UCSD-AML1 (cell line): ENCODE measurements around the gene CLEC9A.
"Not testable (repeated sequence)": the region's sequence is repeated elsewhere in the genome, so short reads cannot be mapped to it uniquely, and the experiment has no call there.

Experiments used
- DNase-seq: peaks from one replicate; lab custom pipeline; 2025; ENCODE audit not compliant: unreplicated experiment; lab: John Stamatoyannopoulos, UW

CLEC9A gene

DNA sequence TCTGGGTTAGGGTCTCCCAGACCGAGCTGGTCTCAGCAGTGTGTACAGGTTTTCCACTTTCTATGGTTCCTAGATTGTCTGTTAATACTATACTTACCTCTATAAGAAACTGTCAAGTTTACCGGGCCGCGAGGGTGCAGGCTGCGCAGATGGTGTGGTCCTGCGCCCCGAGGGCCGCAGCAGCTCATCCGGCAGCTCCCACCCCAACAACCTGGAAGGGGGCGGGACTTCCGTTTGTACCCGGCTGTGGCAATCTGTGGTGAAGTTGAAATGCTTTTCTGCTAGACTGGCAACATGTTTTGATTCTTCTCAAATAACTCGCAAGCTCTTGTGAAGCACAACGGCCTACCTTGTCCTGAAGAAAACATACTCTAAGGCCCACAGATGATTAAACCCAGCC lies at the start of gene CLEC9A:
TSS of gene CLEC9A (plus strand) at position 237 of the 400 bp plus-strand sequence. CDS start 22,006 bp downstream, outside the sequence.
- DNase-seq = no peak

- no peak for DNase-seq
Observed at GRCh38 chr12:9991876-9992275, 38.6 kb upstream of the CLEC9A start.

DNA sequence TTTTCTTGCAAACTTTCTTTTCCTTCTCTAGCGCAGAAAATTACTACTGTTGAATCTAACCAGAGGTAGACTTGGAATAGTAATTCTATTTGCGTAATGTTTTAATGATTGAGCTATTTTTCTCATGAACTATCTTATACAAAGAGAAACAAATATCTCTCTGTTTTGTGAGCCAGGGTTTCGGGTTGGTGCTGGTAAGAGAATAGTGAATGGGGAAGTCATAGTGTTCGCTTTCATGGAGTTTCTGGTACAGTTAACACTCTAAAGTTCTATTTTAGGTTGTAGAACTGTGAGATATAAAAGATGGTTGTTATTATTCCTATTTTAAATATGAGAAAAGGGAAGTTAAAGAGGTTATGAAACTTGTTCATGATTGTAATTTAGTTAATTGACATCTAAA lies 38.2 kb upstream of the CLEC9A start:
- no peak for DNase-seq

- no peak for DNase-seq
Observed at GRCh38 chr12:9999016-9999415, 31.5 kb upstream of the CLEC9A start, which contains the start of gene CLEC1B. TSS of gene CLEC1B (minus strand) at chr12:9999121. CDS start at chr12:9999100, 21 bp downstream.

- no peak for DNase-seq
Observed at GRCh38 chr12:10001171-10001776, 29.2 kb upstream of the CLEC9A start.

DNA sequence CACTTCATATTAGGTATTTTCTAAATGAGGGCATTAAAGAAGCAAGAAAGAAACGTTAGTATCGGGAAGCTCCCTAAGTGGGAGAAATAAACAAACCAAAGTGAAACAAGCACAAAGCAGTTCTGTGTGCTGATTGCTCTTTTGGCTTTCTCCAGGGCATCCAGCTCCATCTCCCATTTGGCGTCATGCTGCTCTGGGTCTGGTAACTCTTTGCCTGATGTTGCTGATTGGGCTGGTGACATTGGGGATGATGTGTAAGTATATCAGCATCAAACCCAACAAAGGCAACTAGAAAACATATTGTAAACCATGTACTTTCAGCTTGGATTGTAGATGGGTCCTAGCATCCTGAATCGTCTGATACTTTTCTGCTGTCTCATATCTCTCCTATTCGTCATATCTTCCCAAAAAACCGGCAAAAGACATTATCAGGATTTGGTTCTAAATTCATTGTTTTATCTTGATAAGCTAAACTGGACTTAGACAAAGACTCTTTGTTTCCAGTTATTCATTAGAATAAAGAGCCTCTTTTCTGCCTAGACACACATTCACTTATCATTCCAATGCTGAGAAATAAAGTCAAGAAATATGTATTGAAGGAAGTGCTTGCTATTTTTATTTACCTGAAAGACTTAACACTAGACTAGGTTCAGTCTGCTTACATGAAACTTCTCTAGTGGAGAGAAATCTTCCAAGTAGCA lies 17.7 kb upstream of the CLEC9A start:
- DNase-seq = no peak

DNA sequence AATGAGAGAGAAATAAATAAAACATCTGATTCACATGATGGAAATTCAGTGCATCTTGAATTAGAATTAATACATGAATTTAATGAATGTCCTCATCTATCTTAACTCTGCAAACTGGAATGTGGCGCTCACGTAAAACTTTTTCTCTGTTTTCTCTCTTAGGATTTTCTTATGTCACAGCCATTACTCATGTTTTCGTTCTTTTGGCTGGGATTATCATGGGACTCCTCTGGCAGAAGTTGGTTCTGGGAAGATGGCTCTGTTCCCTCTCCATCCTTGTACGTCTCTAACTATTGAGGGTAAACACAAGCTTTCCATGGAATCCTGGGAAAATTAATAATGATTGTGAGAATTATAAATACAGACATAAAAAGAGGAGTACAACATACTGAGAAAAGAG lies 15.0 kb upstream of the CLEC9A start:
- DNase-seq = no peak

DNA sequence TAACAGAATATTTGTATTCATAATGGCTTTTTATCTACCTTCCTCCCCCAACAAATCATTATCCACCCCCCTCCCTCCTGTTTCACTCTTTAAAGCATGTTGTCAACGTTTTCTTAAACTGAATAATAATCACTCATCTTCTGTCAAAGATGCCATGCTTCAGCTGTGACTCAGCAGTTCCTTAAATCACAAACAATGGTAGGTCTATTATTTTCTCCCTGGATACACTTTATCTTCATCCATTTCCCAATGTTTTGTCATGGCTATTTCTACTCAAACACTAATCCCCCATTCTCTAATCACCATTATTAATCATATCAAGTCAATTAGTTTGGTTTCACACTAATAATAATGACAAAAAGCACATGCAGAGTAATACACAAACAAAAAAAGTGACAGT lies 13.6 kb upstream of the CLEC9A start:
- no peak for DNase-seq

- no peak for DNase-seq
Observed at GRCh38 chr12:10018386-10018785, 12.1 kb upstream of the CLEC9A start.

DNA sequence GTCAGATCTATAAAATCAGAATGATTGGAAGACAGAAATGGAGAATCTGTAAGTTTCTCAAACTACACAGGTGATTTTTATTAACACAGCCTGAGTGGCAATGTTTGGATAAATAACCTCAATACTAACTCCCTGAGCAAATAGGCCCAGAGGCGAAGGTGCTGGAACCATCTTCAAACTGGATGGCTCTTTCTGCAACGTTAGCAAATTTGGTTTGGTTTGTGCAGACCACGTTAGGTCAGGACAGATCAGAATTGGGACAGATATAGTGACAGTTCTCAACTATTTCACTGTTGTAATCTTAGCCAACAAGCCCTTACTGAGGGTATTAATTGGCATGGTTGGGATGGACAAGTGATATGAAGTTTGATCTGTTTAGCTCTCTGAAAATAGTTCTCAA lies 9.1 kb upstream of the CLEC9A start:
- DNase-seq = no peak

GRCh38 chr12:10025236-10025635 lies 5.2 kb upstream of the CLEC9A start:
- no peak for DNase-seq

DNA sequence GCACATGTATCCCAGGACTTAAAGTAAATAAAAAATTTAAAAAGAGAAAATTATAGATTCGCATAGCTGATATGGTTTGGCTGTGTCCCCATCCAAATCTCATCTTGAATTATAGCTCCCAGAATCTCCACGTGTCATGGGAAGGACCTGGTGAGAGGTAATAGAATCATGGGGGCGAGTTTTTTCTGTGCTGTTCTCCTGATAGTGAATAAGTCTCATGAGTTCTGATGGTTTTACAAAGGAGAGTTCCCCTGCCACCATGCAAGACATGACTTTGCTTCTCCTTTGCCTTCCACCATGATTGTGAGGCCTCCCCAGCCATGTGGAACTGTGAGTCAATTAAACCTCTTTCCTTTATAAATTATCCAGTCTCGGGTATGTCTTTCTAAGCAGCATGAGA lies 3.8 kb upstream of the CLEC9A start:
- DNase-seq = not testable (repeated sequence)

- no peak for DNase-seq
Observed at GRCh38 chr12:10027311-10027710, 3.2 kb upstream of the CLEC9A start.

GRCh38 chr12:10027721-10028120 lies 2.8 kb upstream of the CLEC9A start:
- DNase-seq = no peak

GRCh38 chr12:10031321-10031720 lies 839 bp downstream of the CLEC9A start:
- DNase-seq = no peak

- no peak for DNase-seq
Observed at GRCh38 chr12:10031771-10032175, 1.3 kb downstream of the CLEC9A start.

GRCh38 chr12:10033783-10034545 lies 3.5 kb downstream of the CLEC9A start:
- DNase-seq = no peak

- DNase-seq = no peak
Observed at GRCh38 chr12:10042167-10042566, 11.7 kb downstream of the CLEC9A start.

GRCh38 chr12:10048526-10048925 lies 18.0 kb downstream of the CLEC9A start:
- no peak for DNase-seq

GRCh38 chr12:10052193-10052913 lies 21.9 kb downstream of the CLEC9A start:
- DNase-seq = no peak

DNA sequence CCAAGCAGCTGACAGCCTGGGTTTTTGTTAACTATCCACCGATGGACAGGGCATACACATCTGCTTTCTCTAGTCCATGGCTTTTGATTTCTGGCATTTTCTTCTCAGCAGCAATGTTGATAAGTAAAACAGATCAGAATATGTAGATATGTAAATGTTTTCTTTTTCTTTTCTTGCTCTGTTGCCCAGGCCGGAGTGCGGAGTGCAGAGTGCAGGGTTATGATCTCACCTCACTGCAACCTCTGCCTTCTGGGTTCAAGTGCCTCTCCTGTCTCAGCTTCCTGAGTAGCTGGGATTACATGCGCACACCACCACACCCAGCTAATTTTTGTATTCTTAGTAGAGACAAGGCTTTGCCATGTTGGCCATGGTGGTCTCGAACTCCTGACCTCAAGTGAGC lies 27.9 kb downstream of the CLEC9A start:
- DNase-seq = peak; percentile 45
